ENCODE data around the gene LSM10.

The LSM10 gene

GRCh38 chr1:36385410-36386264 lies 12.1 kb downstream of the LSM10 start, which contains the start of gene STK40:
STK40 (minus strand) TSS chr1:36385924; CDS start chr1:36361332, 24,592 bp downstream.
- peak; percentile 86 to 99 (median 98) for DNase-seq

DNA sequence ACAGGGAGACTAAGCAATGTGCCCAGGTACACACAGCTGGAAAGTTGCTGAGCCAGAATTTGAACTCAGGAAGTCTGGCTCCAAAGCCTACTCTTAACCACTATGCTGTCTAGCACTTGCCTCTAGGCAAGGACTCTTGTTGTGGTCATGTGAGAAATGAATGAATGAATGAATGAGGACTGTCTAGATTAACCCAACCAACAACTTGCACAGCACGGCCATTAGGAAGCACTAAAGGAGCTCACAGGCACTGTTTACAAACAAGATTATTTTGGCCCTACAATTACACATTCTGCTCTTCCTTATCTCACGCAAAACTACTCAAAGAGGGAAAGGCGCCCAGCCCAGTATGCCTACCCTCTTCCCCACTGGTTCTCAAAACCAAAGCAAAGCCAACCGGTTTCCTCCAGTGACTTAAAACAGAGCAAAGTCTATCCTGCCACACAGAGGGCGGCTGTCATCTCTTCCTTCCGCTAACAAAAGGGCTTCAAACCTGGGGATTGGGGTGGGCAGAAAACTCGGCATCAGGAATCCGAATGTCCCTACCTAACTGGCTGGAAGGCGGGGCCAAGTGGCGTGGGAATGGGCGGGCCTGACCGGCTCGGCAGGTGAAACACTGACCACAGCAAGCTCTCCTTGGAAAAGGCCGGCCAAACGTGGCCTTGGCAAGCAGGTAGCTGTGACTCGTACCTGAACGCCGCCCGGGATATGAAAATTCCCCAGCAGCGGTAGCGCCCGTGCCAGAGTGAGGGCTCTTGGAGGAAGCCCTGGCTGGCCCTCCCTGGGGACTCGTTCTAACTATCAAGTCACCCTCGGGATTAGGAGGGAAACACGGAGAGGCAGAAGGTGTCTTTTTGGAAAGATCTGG lies 12.9 kb downstream of the LSM10 start:
- DNase-seq: peak in 36 of 58 donors; percentile 17 to 70 (median 42)

DNA sequence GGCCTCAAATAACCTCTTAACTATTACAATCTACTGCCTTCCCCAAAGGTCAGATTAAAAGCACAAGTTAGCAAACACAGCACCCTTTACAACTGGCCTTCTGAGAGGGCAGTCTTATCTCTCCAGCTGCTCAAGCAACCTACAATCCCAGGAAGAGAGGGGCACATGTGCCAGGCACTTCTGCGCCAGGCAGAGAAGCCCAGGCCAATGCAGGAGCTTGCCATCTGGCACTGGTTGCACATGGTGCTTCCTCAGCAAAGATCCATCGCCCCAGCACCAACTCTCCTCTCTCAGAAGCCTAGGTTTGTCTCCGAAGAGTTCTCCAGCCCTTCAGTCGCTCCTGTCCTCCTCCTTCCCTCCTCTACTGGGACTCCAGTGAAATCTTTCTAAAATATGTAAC lies 14.5 kb downstream of the LSM10 start:
- DNase-seq: no peak

DNA sequence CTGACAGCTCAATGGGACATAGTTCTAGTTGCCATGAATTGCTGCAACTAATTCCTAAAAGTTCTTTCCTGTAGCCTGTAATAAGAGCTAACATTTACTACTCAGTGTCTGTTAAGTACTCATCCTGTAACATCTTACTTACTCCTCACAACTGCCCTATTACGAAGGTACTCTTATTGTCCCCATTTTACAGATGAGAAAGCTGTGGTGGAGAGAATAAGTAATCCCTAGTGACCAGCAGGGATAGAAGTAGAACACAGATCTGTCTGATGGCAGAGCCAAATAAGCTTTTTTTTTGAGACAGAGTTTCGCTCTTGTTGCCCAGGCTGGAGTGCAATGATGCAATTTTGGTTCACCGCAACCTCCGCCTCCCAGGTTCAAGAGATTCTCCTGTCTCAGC lies 15.0 kb downstream of the LSM10 start:
- DNase-seq: no peak

GRCh38 chr1:36382231-36382630 lies 15.5 kb downstream of the LSM10 start:
- no peak for DNase-seq

DNA sequence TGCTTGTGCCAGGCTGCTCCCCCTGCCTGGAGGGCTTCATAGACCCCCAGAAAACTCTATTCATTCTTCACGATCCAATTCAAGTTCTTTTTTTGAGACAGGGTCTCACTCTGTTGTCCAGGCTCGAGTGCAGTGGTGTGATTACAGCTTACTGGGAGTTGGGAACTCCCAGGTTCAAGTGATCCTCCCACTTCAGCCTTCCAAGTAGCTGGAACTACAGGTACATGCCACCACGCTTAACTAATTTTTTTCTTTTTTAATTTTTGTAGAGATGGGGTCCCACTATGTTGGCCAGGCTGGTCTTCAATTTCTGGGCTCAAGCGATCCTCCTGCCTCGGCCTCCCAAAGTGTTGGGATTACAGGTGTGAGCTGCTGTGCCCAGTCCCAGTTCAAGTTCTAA lies 16.3 kb downstream of the LSM10 start:
- no peak for DNase-seq

- DNase-seq: no peak
These were observed 16.9 kb downstream of the LSM10 start for GRCh38 chr1:36380782-36381181.

GRCh38 chr1:36380143-36380619 lies 17.5 kb downstream of the LSM10 start:
- no peak for DNase-seq

GRCh38 chr1:36377791-36378492 lies 19.8 kb downstream of the LSM10 start:
- no peak for DNase-seq

DNA sequence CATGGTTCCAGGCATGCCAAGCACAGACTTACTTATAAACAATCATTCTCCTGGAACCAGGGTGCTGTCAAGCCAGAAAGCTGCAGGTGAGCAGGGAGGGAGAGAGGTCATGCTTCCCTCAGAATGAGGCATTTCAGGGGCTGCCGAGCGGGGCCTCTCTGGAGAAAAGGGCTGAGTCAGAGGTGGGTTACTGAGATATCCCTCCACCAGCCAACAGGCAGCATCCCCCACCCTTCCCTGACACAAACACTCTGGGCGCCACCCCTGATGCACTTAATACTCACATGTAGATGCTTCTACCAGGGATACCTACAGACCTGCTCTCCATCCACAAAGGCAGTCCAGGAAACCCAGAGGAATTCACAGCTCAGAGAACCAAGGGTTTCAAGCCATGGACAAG lies 25.1 kb downstream of the LSM10 start:
- no peak for DNase-seq

GRCh38 chr1:36369061-36369861 lies 28.4 kb downstream of the LSM10 start:
- DNase-seq: peak in 52 of 58 donors; percentile 5 to 78 (median 39)

GRCh38 chr1:36367798-36368197 lies 29.9 kb downstream of the LSM10 start:
- no peak for DNase-seq

GRCh38 chr1:36367066-36367465 lies 30.6 kb downstream of the LSM10 start:
- DNase-seq: no peak

DNA sequence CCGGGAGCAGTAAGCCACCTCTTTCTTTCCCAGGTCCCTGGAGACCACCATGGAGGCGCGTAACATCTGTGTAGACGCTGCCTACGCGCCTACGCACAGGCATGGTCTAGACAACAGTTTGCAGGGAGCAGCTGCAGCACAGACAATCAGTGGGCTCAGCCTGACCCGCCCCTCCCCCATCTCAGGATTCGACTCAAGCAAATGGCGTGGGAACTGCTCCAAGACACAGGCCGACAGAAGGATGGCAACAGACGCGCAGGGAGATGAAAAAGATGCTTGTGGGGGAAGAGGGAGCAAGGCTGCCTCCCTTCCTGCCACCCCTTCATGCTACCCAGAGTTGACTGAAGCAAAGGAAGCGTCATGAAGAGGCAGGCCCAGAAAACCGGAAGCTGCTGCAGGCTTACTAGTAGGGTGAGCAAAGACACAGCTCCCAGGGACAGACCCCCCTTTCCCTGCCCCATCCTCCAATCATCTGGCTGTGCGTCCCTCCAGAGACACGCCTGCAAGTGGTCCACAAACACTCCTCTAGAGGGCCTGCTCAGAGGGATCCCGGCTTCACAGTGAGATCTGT lies 31.5 kb downstream of the LSM10 start:
- peak in 56 of 58 donors; percentile 9 to 90 (median 67) for DNase-seq

GRCh38 chr1:36365381-36365780 lies 32.3 kb downstream of the LSM10 start:
- DNase-seq: peak in 43 of 58 donors; percentile 6 to 81 (median 45)

- peak in 1 of 58 donors; percentile 15 for DNase-seq
These were observed 37.7 kb downstream of the LSM10 start for GRCh38 chr1:36359911-36360550.

DNA sequence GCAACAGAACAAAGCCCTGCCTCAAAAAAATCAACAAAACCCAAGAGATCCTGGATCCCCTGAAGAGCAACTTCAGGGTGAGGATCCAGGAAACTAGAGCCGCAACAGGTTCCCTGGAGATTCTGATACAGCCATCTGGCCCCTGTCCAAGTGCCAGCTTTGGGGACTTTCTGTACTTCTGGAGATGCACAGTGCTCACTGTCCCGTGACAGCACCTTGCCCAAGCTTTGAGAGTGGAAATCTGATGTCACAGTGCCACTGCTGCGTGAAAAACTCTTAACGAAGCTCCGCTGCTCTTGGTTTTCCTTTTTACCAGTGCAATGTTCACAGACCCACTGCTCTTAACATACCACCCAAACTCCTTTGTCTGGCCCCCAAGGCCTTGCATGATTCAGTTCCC lies 38.3 kb downstream of the LSM10 start:
- DNase-seq: no peak

- DNase-seq: peak in 1 of 58 donors; percentile 14
These were observed 39.1 kb downstream of the LSM10 start for GRCh38 chr1:36358514-36359084.

GRCh38 chr1:36355811-36356210 lies 41.9 kb downstream of the LSM10 start:
- no peak for DNase-seq
